ENCODE results near the gene TAL1.

DNA sequence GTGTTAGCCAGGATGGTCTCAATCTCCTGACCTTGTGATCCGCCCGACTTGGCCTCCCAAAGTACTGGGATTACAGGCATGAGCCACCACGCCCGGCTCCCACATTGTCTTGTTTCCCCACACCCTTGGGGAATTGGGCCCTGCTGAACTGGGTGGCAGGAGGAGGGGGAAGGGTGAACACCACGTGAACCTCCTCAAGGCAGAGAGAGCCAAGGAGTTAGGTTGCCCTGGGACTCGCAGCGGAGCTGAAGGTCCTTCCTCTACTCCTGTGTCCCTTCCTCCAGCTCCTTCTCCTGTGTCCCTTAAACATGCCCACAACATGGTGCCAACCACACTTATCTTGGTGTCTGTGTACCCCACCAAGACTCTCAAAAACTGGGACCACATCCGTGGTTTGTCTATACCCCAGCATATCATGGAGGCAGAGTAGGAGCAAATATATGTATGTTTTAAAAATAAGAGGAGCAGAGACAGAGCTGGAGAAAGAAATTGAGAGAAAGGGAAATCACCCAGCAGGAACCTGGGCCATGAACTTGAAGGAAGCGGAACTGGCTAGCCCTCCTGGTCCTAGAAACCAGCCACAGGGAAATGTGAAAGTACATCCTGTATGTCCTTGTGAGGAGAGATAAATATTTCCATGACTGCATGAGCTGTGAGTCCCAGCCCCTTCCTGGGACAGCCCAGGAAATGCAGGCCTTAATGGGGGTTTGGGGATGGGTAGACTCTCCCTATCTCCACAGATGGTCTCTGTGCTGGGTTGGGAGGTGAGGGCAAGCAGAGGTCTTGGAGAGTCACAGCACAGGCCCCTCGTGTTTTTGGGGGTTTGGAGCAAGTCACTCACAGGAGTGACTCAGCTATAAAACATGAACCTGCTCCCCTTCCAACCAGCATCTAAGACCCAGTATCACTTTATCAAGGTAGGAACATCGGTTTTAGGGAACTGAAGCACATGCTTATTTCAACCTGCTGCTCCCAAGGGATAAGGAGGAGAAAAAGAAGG lies 9.4 kb upstream of the TAL1 start:
- TF ChIP-seq, protein P1, sequence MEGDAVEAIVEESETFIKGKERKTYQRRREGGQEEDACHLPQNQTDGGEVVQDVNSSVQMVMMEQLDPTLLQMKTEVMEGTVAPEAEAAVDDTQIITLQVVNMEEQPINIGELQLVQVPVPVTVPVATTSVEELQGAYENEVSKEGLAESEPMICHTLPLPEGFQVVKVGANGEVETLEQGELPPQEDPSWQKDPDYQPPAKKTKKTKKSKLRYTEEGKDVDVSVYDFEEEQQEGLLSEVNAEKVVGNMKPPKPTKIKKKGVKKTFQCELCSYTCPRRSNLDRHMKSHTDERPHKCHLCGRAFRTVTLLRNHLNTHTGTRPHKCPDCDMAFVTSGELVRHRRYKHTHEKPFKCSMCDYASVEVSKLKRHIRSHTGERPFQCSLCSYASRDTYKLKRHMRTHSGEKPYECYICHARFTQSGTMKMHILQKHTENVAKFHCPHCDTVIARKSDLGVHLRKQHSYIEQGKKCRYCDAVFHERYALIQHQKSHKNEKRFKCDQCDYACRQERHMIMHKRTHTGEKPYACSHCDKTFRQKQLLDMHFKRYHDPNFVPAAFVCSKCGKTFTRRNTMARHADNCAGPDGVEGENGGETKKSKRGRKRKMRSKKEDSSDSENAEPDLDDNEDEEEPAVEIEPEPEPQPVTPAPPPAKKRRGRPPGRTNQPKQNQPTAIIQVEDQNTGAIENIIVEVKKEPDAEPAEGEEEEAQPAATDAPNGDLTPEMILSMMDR (IDR thresholded peaks at IDR 0.05) = no peak
- no peak for TF ChIP-seq EZH2 (IDR thresholded peaks at IDR 0.05)
